Kidney (tissue), 14 donors: Measurements from ENCODE around the gene ZIC1. TPM values are rescaled to one million over a fixed set of nuclear protein-coding genes. Genes with fewer than 3 reads are reported as not detected.
A peak's percentile ranks its signal among the peaks of the same experiment; 100 is the strongest.

Experiments
- DNase-seq, 5 donors: peaks; one replicate each; pipeline ENCODE4 v3.0.0-alpha.2; 2013 to 2020
- FAIRE-seq: peaks from 2 replicates; lab custom pipeline; 2012; peaks lifted over from hg19 to GRCh38; lab: Jason Lieb, UNC
- H3K27ac ChIP-seq, 2 donors: one replicate each; pipeline ENCODE4 v1.7.0; 2013; ENCODE audit warnings: low read depth in 2 of 2, low read length in 2 of 2, inconsistent platforms in 1 of 2
- H3K27me3 ChIP-seq: one replicate; pipeline ENCODE4 v1.7.1; 2013; ENCODE audit warnings: low read length, inconsistent platforms; ENCODE audit not compliant: control insufficient read depth, insufficient read depth
- H3K36me3 ChIP-seq, 3 donors: one replicate each; pipeline versions ENCODE4 v1.7.0 to v1.7.1; 2013; ENCODE audit warnings: low read length in 3 of 3, control low read depth in 1 of 3, inconsistent platforms in 1 of 3; ENCODE audit not compliant: insufficient read depth in 3 of 3, control insufficient read depth in 2 of 3
- H3K4me1 ChIP-seq, 3 donors: one replicate each; pipeline versions ENCODE4 v1.7.0 to v1.7.1; 2013; ENCODE audit warnings: low read length in 3 of 3, inconsistent platforms in 1 of 3, low read depth in 1 of 3; ENCODE audit not compliant: control insufficient read depth in 2 of 3, insufficient read depth in 2 of 3
- H3K4me3 ChIP-seq, 3 donors: one replicate each; pipeline versions ENCODE4 v1.7.0 to v1.8.1; 2013; ENCODE audit warnings: low read length in 3 of 3, control low read depth in 1 of 3, inconsistent platforms in 1 of 3
- H3K9ac ChIP-seq, 3 donors: one replicate each; pipeline versions ENCODE4 v1.7.0 to v1.7.1; 2013; ENCODE audit warnings: low read length in 3 of 3, control low read depth in 1 of 3, inconsistent platforms in 1 of 3
- H3K9me3 ChIP-seq, 3 donors: one replicate each; pipeline versions ENCODE4 v1.7.0 to v1.7.1; 2013; ENCODE audit warnings: low read length in 3 of 3, control low read depth in 1 of 3, inconsistent platforms in 1 of 3; ENCODE audit not compliant: control insufficient read depth in 2 of 3, insufficient read depth in 1 of 3
- intact Hi-C: fragments of 100-400 bp; cut with DNase I; formaldehyde crosslinking; loops from one replicate; pipeline ENCODE4 v1.11.1; 2022
- polyA plus RNA-seq: library from polyadenylated mRNA; stranded (reverse); fragments of 350-450 nt; fragmentation: Illumina TruSeq; extraction: RNeasy Lipid Tissue Mini Kit (QIAGEN cat#74804); gene quantifications from one replicate; pipeline ENCODE4 v1.2.3, GENCODE V29; 2014; ENCODE audit warnings: low read depth, low replicate concordance; ENCODE audit not compliant: insufficient read depth
- total RNA-seq: library from RNA; stranded (reverse); fragmentation: NEBNext Ultra II Directional; extraction: Animal tissue kit (Norgen Biotek cat#: 25700); gene quantifications from one replicate; pipeline ENCODE4 v1.2.1, GENCODE V29; 2021
- TF ChIP-seq, protein P1 (sequence below): IDR thresholded peaks from 3 replicates; pipeline ENCODE4 v1.5.1; 2012; ENCODE audit warnings: mild to moderate bottlenecking, moderate library complexity, borderline replicate concordance; ENCODE audit not compliant: insufficient read depth; ENCODE audit errors: extremely low read depth
- donor health status: control.
- donor health status: control.
- donor health status: control.
- donor health status: control.
- donor health status: control.
- donor health status: DM: yes; HTN: yes; CAD: no.
- donor health status: Normal renal cell carcinoma (clear cell type).

Gene ZIC1
- total and polyA plus RNA-seq, 2 donors from 2014 or later = not detected

DNA sequence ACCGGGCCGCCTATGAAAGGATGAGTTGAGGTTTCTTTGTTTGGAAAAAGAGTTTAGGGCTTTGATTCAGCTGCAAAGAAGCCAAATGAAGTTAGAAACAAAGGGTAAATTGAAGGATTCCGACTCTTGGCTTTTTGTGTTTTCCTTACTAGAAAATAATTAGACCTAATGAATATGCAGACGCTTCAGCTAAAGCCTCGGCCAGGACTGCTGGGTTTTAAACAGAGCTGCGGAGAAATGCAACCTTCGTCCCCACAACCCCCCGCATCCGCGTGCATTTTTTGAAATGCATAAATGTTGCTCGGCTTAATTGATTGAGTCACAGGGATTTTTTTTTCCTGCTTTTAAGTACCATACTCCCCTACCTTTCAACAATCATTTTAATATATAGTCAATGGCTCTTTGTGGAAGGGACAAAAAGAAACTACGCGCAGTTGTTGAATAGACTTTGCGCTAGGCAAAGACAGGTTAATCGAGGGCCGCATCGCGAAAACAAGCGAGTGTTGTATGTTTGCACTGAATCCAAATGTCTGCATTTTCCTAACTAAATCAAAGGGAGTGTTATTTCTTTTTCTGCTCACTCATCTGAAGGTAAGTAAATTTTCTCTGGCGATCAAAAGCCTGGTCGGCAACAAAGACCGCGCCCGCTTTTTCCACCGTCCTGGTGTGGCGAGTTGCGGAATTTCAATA, 1.5 kb upstream of the ZIC1 start:
- DNase-seq (peak in 1 of 5 donors; percentile 25), FAIRE-seq (no peak)
- Histone ChIP-seq H3K36me3 (no peaks in the 10 kb centered on the region), H3K9me3 (no peaks in the 10 kb centered on the region), H3K4me3 (no peak overlapping the region), H3K27ac (no peak overlapping the region), H3K9ac (no peak overlapping the region), H3K27me3 (peaks cover 82% of the 10 kb centered on the region), H3K4me1 (peaks cover 0 to 8% (median 0%) of the 10 kb centered on the region in 3 donors)
- intact Hi-C loops = no loop called here
- TF ChIP-seq, protein P1, sequence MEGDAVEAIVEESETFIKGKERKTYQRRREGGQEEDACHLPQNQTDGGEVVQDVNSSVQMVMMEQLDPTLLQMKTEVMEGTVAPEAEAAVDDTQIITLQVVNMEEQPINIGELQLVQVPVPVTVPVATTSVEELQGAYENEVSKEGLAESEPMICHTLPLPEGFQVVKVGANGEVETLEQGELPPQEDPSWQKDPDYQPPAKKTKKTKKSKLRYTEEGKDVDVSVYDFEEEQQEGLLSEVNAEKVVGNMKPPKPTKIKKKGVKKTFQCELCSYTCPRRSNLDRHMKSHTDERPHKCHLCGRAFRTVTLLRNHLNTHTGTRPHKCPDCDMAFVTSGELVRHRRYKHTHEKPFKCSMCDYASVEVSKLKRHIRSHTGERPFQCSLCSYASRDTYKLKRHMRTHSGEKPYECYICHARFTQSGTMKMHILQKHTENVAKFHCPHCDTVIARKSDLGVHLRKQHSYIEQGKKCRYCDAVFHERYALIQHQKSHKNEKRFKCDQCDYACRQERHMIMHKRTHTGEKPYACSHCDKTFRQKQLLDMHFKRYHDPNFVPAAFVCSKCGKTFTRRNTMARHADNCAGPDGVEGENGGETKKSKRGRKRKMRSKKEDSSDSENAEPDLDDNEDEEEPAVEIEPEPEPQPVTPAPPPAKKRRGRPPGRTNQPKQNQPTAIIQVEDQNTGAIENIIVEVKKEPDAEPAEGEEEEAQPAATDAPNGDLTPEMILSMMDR = no peak

DNA sequence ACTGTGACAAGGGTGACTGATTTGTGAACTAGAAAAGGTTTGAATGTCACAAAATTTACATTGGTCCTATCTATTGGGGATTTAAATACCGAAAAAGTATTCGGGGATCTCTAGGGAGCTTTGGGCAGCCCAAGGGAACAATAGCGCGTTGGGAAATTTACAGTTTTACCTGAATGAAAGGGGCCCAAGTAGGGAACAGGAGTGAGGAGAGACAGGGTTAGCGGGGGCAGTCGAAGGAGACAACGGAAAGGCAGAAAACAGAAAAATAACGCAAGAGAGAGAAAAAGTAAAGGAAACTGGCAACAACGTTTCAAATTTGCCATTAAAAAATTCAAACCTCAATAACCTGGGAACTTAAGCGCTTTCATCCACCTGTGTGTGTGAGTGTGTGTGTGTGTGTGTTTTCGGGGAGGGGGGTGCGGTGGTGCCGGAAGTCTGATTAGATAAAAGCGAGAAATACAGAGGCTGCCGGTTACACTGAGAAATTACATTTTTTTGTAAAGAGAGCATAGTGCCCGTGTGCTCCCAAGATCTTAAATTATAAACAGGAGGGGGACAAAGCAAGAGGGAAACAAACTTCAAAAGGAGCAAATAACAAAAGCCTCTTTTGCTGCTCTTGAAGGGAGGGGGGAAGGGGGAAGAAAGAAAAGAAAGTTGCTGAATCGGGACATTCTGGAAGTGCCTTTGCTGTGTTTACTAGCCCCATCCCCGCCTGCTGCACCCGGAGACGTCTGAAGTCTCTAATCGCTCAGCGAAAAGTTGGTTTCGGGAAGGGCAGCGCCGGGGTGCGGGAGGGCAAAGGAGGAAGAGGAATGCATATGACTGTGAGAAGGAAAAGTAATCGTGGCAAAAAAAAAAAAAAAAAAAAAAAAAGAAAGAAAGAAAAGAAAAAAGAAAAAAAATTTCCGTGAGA, 721 bp upstream of the ZIC1 start:
- no peak for DNase-seq
- Histone ChIP-seq H3K27ac (no peak overlapping the region), H3K36me3 (no peaks in the 10 kb centered on the region), H3K4me3 (no peak overlapping the region), H3K9me3 (no peaks in the 10 kb centered on the region), H3K27me3 (peaks cover 87% of the 10 kb centered on the region), H3K4me1 (peaks cover 0 to 8% (median 0%) of the 10 kb centered on the region in 3 donors), H3K9ac (no peak overlapping the region)
- intact Hi-C loops = no loop called here
- FAIRE-seq = no peak
- TF ChIP-seq, protein P1 = no peak

DNA sequence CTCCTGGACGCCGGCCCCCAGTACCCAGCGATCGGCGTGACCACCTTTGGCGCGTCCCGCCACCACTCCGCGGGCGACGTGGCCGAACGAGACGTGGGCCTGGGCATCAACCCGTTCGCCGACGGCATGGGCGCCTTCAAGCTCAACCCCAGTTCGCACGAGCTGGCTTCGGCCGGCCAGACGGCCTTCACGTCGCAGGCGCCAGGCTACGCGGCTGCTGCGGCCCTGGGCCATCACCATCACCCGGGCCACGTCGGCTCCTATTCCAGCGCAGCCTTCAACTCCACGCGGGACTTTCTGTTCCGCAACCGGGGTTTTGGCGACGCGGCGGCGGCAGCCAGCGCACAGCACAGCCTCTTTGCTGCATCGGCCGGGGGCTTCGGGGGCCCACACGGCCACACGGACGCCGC, 956 bp downstream of the ZIC1 start:
- Histone ChIP-seq H3K27me3 (peaks cover 91% of the 10 kb centered on the region), H3K27ac (no peak overlapping the region), H3K4me1 (peaks cover 0 to 8% (median 0%) of the 10 kb centered on the region in 3 donors), H3K36me3 (no peaks in the 10 kb centered on the region), H3K9me3 (no peaks in the 10 kb centered on the region), H3K4me3 (no peak overlapping the region), H3K9ac (no peak overlapping the region)
- TF ChIP-seq, protein P1 = no peak
- intact Hi-C loops = no loop called here
- peak in 2 of 5 donors; percentile 47 to 63 for DNase-seq
- FAIRE-seq = no peak
